ENCODE results near the gene USP5. TPM values are rescaled to one million over a fixed set of nuclear protein-coding genes. Genes with fewer than 3 reads are reported as not detected.

The USP5 gene
- polyA plus RNA-seq, 2 of the 4 experiments (the other 2 are of a cell fraction): 58.6 to 78.2 TPM

- no peak for FAIRE-seq
- ChIA-PET POLR2A (no interaction called here), CTCF (interaction anchor here (0.8 to 2.8 kb wide), 6 partner anchors 10 to 106 kb away, joined by 3 to 14 read pairs (median 6); partner anchors contain the start of gene SPSB2)
- WGBS (ENCODE audit: missing lambda C conversion rate): 94% methylated on average over 9 of the region's 9 CpGs
- no peaks in the 10 kb centered on the region for H3K9me3 ChIP-seq
- H3K4me3 ChIP-seq: no peak overlapping the region
- H3K4me1 ChIP-seq: no peaks in the 10 kb centered on the region
- no peak for ATAC-seq
- DNase-seq (ENCODE audit: low read depth in 1 of 2, low spot score in 1 of 2): no peak
- no peak overlapping the region for H3K27ac ChIP-seq
- H3K4me2 ChIP-seq: no peak overlapping the region
- no peak for TF ChIP-seq TP53 (CRISPR knock-in tag; IDR thresholded peaks at IDR 0.05)
- no peak for TF ChIP-seq FOSL2 (IDR thresholded peaks at IDR 0.05)
- TF ChIP-seq FOSL2 (CRISPR knock-in tag; IDR thresholded peaks at IDR 0.05): no peak
- no peak for TF ChIP-seq HEYL (CRISPR knock-in tag; IDR thresholded peaks at IDR 0.05)
- TF ChIP-seq, protein P1, sequence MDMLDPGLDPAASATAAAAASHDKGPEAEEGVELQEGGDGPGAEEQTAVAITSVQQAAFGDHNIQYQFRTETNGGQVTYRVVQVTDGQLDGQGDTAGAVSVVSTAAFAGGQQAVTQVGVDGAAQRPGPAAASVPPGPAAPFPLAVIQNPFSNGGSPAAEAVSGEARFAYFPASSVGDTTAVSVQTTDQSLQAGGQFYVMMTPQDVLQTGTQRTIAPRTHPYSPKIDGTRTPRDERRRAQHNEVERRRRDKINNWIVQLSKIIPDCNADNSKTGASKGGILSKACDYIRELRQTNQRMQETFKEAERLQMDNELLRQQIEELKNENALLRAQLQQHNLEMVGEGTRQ (IDR thresholded peaks at IDR 0.05): no peak
- no peak for TF ChIP-seq HOXB13 (CRISPR knock-in tag; IDR thresholded peaks at IDR 0.05; ENCODE audit: low read depth)
- no peak for TF ChIP-seq HDAC2 (IDR thresholded peaks at IDR 0.05)
- no peak for TF ChIP-seq SREBF2 (IDR thresholded peaks at IDR 0.05)
- no peak for TF ChIP-seq CHD4 (IDR thresholded peaks at IDR 0.05; ENCODE audit: borderline replicate concordance)
- no peak for TF ChIP-seq RFX5 (IDR thresholded peaks at IDR 0.05)
- no peak for TF ChIP-seq TFCP2L1 (CRISPR knock-in tag; IDR thresholded peaks at IDR 0.05)
- no peak for TF ChIP-seq EHMT2 (IDR thresholded peaks at IDR 0.05; ENCODE audit: low read depth)
These were observed 8.2 kb downstream of the USP5 start for GRCh38 chr12:6860116-6860515.

DNA sequence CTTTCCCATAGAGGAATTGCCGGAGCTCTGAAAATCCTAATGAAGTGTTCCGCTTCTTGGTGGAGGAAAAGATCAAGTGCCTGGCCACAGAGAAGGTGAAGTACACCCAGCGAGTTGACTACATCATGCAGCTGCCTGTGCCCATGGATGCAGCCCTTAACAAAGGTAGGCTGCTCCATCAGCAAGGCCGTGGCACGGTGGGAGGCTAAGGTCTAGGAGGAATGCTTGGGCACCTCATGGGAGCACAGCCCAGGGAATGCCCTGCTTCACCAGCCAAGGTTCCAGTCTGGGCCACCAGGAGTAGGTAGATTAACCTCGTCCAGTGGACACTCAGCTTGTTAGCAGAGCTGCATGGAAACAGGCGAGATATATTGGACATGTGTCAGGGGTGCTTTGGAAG is 9.0 kb downstream of the USP5 start:
- 93% methylated on average over 7 of the region's 7 CpGs for WGBS (ENCODE audit: missing lambda C conversion rate)
- CTCF ChIA-PET: interaction anchor here (0.8 to 2.5 kb wide), 9 partner anchors 8 to 101 kb away, joined by 3 to 10 read pairs (median 4); partner anchors contain the start of genes SPSB2 and USP5

More for the DNA sequence above, 9.0 kb downstream of the USP5 start:
- H3K4me1 ChIP-seq: no peaks in the 10 kb centered on the region
- no peak overlapping the region for H3K27ac ChIP-seq
- no peak overlapping the region for H3K4me2 ChIP-seq
- DNase-seq (ENCODE audit: low read depth in 1 of 2, low spot score in 1 of 2): no peak
- POLR2A ChIA-PET: interaction anchor here (1.6 kb wide), 1 partner anchor 9 kb away, joined by 10 read pairs; the partner anchor contains the start of genes CDCA3 and USP5
- no peak for FAIRE-seq
- no peaks in the 10 kb centered on the region for H3K9me3 ChIP-seq
- TF ChIP-seq JUNB (IDR thresholded peaks at IDR 0.05) (no peak), RAD21 (conservative IDR thresholded peaks at IDR 0.05 in 1 of 2, IDR thresholded peaks at IDR 0.05 in 1 of 2) (no peak), CBX8 (IDR thresholded peaks at IDR 0.05) (no peak), REST (IDR thresholded peaks at IDR 0.05) (no peak), HDAC2 (IDR thresholded peaks at IDR 0.05) (no peak), RNF2 (IDR thresholded peaks at IDR 0.05; ENCODE audit: borderline replicate concordance, low read depth) (no peak), MYC (IDR thresholded peaks at IDR 0.05; ENCODE audit: borderline replicate concordance, low read length) (no peak), EP300 (IDR thresholded peaks at IDR 0.05) (no peak)
- TF ChIP-seq, protein P2, sequence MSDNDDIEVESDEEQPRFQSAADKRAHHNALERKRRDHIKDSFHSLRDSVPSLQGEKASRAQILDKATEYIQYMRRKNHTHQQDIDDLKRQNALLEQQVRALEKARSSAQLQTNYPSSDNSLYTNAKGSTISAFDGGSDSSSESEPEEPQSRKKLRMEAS (IDR thresholded peaks at IDR 0.05): no peak
- TF ChIP-seq, protein P1 (IDR thresholded peaks at IDR 0.05): no peak
- TF ChIP-seq, protein P3, sequence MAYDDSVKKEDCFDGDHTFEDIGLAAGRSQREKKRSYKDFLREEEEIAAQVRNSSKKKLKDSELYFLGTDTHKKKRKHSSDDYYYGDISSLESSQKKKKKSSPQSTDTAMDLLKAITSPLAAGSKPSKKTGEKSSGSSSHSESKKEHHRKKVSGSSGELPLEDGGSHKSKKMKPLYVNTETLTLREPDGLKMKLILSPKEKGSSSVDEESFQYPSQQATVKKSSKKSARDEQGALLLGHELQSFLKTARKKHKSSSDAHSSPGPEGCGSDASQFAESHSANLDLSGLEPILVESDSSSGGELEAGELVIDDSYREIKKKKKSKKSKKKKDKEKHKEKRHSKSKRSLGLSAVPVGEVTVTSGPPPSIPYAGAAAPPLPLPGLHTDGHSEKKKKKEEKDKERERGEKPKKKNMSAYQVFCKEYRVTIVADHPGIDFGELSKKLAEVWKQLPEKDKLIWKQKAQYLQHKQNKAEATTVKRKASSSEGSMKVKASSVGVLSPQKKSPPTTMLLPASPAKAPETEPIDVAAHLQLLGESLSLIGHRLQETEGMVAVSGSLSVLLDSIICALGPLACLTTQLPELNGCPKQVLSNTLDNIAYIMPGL (CRISPR knock-in tag; IDR thresholded peaks at IDR 0.05; ENCODE audit: borderline replicate concordance): no peak
- no peak for ATAC-seq
- H3K4me3 ChIP-seq: no peak overlapping the region

All from A549 (cell line).